Keratinocyte (primary cell): ENCODE results near the gene KAT7. TPM values are rescaled to one million over a fixed set of nuclear protein-coding genes. Genes with fewer than 3 reads are reported as not detected.

Experiments
- DNase-seq: peaks from one replicate; pipeline ENCODE4 v3.0.0-alpha.2; 2011; ENCODE audit warnings: low read depth, missing footprints, low spot score
- FAIRE-seq: peaks from 2 replicates; lab custom pipeline; 2011; peaks lifted over from hg19 to GRCh38; lab: Jason Lieb, UNC
- H2AFZ ChIP-seq: 2 replicates; pipeline ENCODE4 v1.6.0; 2012; ENCODE audit warnings: low read length, control low read depth, inconsistent platforms; ENCODE audit not compliant: control insufficient read depth
- H3K27ac ChIP-seq: 2 replicates; pipeline ENCODE4 v1.5.1; 2011; ENCODE audit warnings: low read length; ENCODE audit not compliant: control insufficient read depth, insufficient read depth
- H3K27me3 ChIP-seq: 3 replicates; pipeline ENCODE4 v1.6.0; 2011; ENCODE audit warnings: low read length; ENCODE audit not compliant: control insufficient read depth, insufficient read depth; ENCODE audit errors: extremely low read depth
- H3K36me3 ChIP-seq, 2 experiments: 2 replicates in 1 of 2; 3 replicates in 1 of 2; pipeline ENCODE4 v1.5.1; 2011; ENCODE audit warnings: low read length in 2 of 2, mild to moderate bottlenecking in 1 of 2; ENCODE audit not compliant: control insufficient read depth in 2 of 2, insufficient read depth in 2 of 2; ENCODE audit errors: extremely low read depth in 1 of 2
- H3K4me1 ChIP-seq: 3 replicates; pipeline ENCODE4 v1.5.1; 2011; ENCODE audit warnings: low read length; ENCODE audit not compliant: control insufficient read depth, insufficient read depth; ENCODE audit errors: extremely low read depth
- H3K4me2 ChIP-seq: 3 replicates; pipeline ENCODE4 v1.6.0; 2011; ENCODE audit warnings: low read depth, low read length; ENCODE audit not compliant: control insufficient read depth, insufficient read depth; ENCODE audit errors: extremely low read depth
- H3K4me3 ChIP-seq, 3 experiments: fragments of 200-600 bp in 1 of 3; sonication (generic) in 1 of 3; 2 replicates in 2 of 3; 3 replicates in 1 of 3; pipeline ENCODE4 v1.5.1; 2011 to 2016; ENCODE audit warnings: low read length in 3 of 3, mild to moderate bottlenecking in 3 of 3, control low read depth in 2 of 3, inconsistent platforms in 1 of 3, low read depth in 1 of 3, mixed read lengths in 1 of 3, mixed run types in 1 of 3, moderate library complexity in 1 of 3; ENCODE audit not compliant: control insufficient read depth in 2 of 3, insufficient read depth in 2 of 3; ENCODE audit errors: extremely low read depth in 1 of 3
- H3K79me2 ChIP-seq: 2 replicates; pipeline ENCODE4 v1.6.0; 2012; ENCODE audit warnings: low read length; ENCODE audit not compliant: control insufficient read depth, insufficient read depth
- H3K9ac ChIP-seq: 3 replicates; pipeline ENCODE4 v1.6.0; 2011; ENCODE audit warnings: low read length; ENCODE audit not compliant: control insufficient read depth, insufficient read depth; ENCODE audit errors: extremely low read depth
- H3K9me1 ChIP-seq: 3 replicates; pipeline ENCODE4 v1.6.0; 2011; ENCODE audit warnings: low read length; ENCODE audit not compliant: control insufficient read depth, insufficient read depth; ENCODE audit errors: extremely low read depth
- H3K9me3 ChIP-seq: 2 replicates; pipeline ENCODE4 v1.5.1; 2012; ENCODE audit warnings: low read depth, low read length; ENCODE audit not compliant: control insufficient read depth
- H4K20me1 ChIP-seq: 3 replicates; pipeline ENCODE4 v1.6.0; 2011; ENCODE audit warnings: low read length; ENCODE audit not compliant: control insufficient read depth, insufficient read depth; ENCODE audit errors: extremely low read depth
- CTCF ChIP-seq, 3 experiments: IDR thresholded peaks in 1 of 3; conservative IDR thresholded peaks in 1 of 3; optimal IDR thresholded peaks in 1 of 3; 2 replicates in 2 of 3; 3 replicates in 1 of 3; pipeline versions ENCODE3 to v1.5.1; 2011; ENCODE audit warnings: low read length in 3 of 3, mild to moderate bottlenecking in 3 of 3, moderate library complexity in 2 of 3, control low read depth in 1 of 3, inconsistent platforms in 1 of 3; ENCODE audit not compliant: insufficient read depth in 2 of 3; ENCODE audit errors: extremely low read depth in 1 of 3
- EZH2 ChIP-seq: IDR thresholded peaks from one replicate; pipeline ENCODE4 v1.6.1; 2012; ENCODE audit warnings: inconsistent platforms, mild to moderate bottlenecking, low read length, moderate library complexity
- dilution Hi-C: fragments of 300-500 bp; cut with MboI; formaldehyde crosslinking; loops from one replicate; pipeline ENCODE4 v1.7.0; 2020; ENCODE audit warnings: low sequenced_read_pairs; ENCODE audit not compliant: extremely low pct_ligation_motif_present
- polyA plus RNA-seq, 5 experiments: library from polyadenylated mRNA; depleted of rRNA in 3 of 5; stranded (reverse) in 3 of 5; stranded (forward) in 1 of 5; unstranded in 1 of 5; fragments of >200 nt; gene quantifications; 1 replicate in 1 of 5; 2 replicates in 3 of 5; 3 replicates in 1 of 5; pipeline versions ENCODE4 v1.2.1 to v1.2.3, GENCODE V29; 2011 to 2012; ENCODE audit warnings: missing spikeins in 2 of 5, low read depth in 1 of 5, low replicate concordance in 1 of 5

KAT7 gene
- polyA plus RNA-seq, 1 donor (not counting 4 experiments of a cell fraction or from before 2014, with no cell fraction given): 19.7 TPM

- Histone ChIP-seq H3K9me1 (no peaks in the 10 kb centered on the region), H3K9ac (peak overlapping the region; percentile 8), H3K27ac (peak overlapping the region; percentile 16), H3K27me3 (no peaks in the 10 kb centered on the region), H3K4me3 (peak overlapping the region in 1 of 3 experiments; percentile 7), H3K9me3 (no peaks in the 10 kb centered on the region), H2AFZ (no peak overlapping the region), H3K79me2 (no peaks in the 10 kb centered on the region), H3K4me1 (peaks cover 30% of the 10 kb centered on the region), H3K36me3 (no peaks in the 10 kb centered on the region), H4K20me1 (no peaks in the 10 kb centered on the region), H3K4me2 (peak overlapping the region; percentile 68)
- FAIRE-seq: no peak
- dilution Hi-C loops: no loop called here
- no peak for DNase-seq
- TF ChIP-seq CTCF (optimal IDR thresholded peaks at IDR 0.05 in 1 of 3, IDR thresholded peaks at IDR 0.05 in 1 of 3, conservative IDR thresholded peaks at IDR 0.05 in 1 of 3; ENCODE audit: extremely low read depth in 1 of 3, insufficient read depth in 2 of 3, low read length in 3 of 3): no peak
- TF ChIP-seq EZH2: no peak
These were observed 47.3 kb upstream of the KAT7 start for GRCh38 chr17:49741009-49741691.

DNA sequence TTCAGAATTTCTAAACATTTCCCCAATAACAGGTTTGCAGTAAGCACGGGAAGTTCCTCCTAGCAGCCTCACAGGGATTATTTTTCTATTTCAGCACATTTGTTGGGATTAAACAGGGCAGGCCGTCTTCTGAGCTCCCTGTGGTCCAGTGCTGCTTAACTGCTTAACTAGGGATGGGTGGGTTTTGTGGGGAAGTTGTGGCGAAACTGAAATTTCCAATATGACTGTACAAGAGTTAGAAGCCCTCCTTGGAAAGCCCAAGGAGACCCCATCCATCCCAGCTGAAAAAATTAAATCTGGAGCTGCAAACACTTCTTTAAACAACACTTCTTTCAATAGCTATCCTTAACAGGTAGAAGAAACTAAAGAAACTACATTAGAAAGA, 46.8 kb upstream of the KAT7 start:
- no peak for DNase-seq
- Histone ChIP-seq H3K27me3 (no peaks in the 10 kb centered on the region), H2AFZ (peak overlapping the region; percentile 1), H3K9ac (peak overlapping the region; percentile 8), H4K20me1 (no peaks in the 10 kb centered on the region), H3K4me1 (peaks cover 30% of the 10 kb centered on the region), H3K9me3 (no peaks in the 10 kb centered on the region), H3K4me3 (peak overlapping the region in 1 of 3 experiments; percentile 7), H3K36me3 (no peaks in the 10 kb centered on the region), H3K9me1 (no peaks in the 10 kb centered on the region), H3K4me2 (peak overlapping the region; percentile 68), H3K79me2 (no peaks in the 10 kb centered on the region), H3K27ac (peak overlapping the region; percentile 16)
- FAIRE-seq: no peak
- dilution Hi-C loops: no loop called here
- TF ChIP-seq EZH2 (no peak), CTCF (optimal IDR thresholded peaks at IDR 0.05 in 1 of 3, IDR thresholded peaks at IDR 0.05 in 1 of 3, conservative IDR thresholded peaks at IDR 0.05 in 1 of 3; ENCODE audit: extremely low read depth in 1 of 3, insufficient read depth in 2 of 3, low read length in 3 of 3) (no peak)
